Neural progenitor cell (in vitro differentiated cells): ENCODE data around the gene KAT2B. TPM values are rescaled to one million over a fixed set of nuclear protein-coding genes. Genes with fewer than 3 reads are reported as not detected.
A peak's percentile ranks its signal among the peaks of the same experiment; 100 is the strongest.

Experiments used
- DNase-seq: peaks from one replicate; pipeline ENCODE4 v3.0.0-alpha.2; 2016; ENCODE audit warnings: low spot score
- H2AFZ ChIP-seq: fragments of 200-600 bp; sonication (generic); replicated peaks from 2 replicates; pipeline ENCODE4 v1.6.1; 2016; ENCODE audit warnings: antibody characterized with exemption
- H3F3A ChIP-seq: fragments of 200-600 bp; sonication (generic); 2 replicates; pipeline ENCODE4 v1.6.1; 2016; ENCODE audit warnings: antibody characterized with exemption, low read depth
- H3K27ac ChIP-seq: fragments of 200-600 bp; sonication (generic); 2 replicates; pipeline ENCODE4 v1.5.1; 2016; ENCODE audit warnings: mild to moderate bottlenecking
- H3K27me3 ChIP-seq: fragments of 200-600 bp; sonication (generic); 2 replicates; pipeline ENCODE4 v1.6.1; 2016; ENCODE audit warnings: mild to moderate bottlenecking, moderate library complexity
- H3K36me3 ChIP-seq: fragments of 200-600 bp; sonication (generic); 2 replicates; pipeline ENCODE4 v1.5.1; 2016
- H3K4me1 ChIP-seq: fragments of 200-600 bp; sonication (generic); 2 replicates; pipeline ENCODE4 v1.6.1; 2016; ENCODE audit warnings: mixed run types
- H3K4me2 ChIP-seq: fragments of 200-600 bp; sonication (generic); 2 replicates; pipeline ENCODE4 v1.6.1; 2016
- H3K4me3 ChIP-seq: fragments of 200-600 bp; sonication (generic); 2 replicates; pipeline ENCODE4 v1.5.1; 2016
- H3K79me2 ChIP-seq: fragments of 200-600 bp; sonication (generic); 2 replicates; pipeline ENCODE4 v1.6.1; 2016; ENCODE audit warnings: low read depth
- H3K9ac ChIP-seq: fragments of 200-600 bp; sonication (generic); 2 replicates; pipeline ENCODE4 v1.6.1; 2016
- H3K9me3 ChIP-seq: fragments of 200-600 bp; sonication (generic); 2 replicates; pipeline ENCODE4 v1.5.1; 2016; ENCODE audit warnings: low read depth
- H4K20me1 ChIP-seq: fragments of 200-600 bp; sonication (generic); 2 replicates; pipeline ENCODE4 v1.6.1; 2016; ENCODE audit warnings: low read depth
- H3K27ac Mint-ChIP-seq: 3 replicates; pipeline ENCODE4 v1.8.0; 2021; ENCODE audit warnings: mixed read lengths
- H3K27me3 Mint-ChIP-seq: 2 replicates; pipeline ENCODE4 v1.8.0; 2022; ENCODE audit warnings: low read depth, mild to moderate bottlenecking, inconsistent platforms, moderate library complexity, mixed read lengths; ENCODE audit not compliant: insufficient read depth
- H3K36me3 Mint-ChIP-seq: 3 replicates; pipeline ENCODE4 v1.8.0; 2021; ENCODE audit warnings: mixed read lengths
- H3K4me1 Mint-ChIP-seq: 3 replicates; pipeline ENCODE4 v1.8.0; 2021; ENCODE audit warnings: mixed read lengths
- H3K4me3 Mint-ChIP-seq: 3 replicates; pipeline ENCODE4 v1.8.0; 2021; ENCODE audit warnings: mild to moderate bottlenecking, moderate library complexity, mixed read lengths
- H3K9me3 Mint-ChIP-seq: 3 replicates; pipeline ENCODE4 v1.8.0; 2020; ENCODE audit warnings: mixed read lengths
- EZH2 ChIP-seq: fragments of 200-600 bp; sonication (generic); IDR thresholded peaks from 2 replicates; pipeline ENCODE4 v1.6.1; 2017; ENCODE audit warnings: antibody characterized with exemption, mild to moderate bottlenecking, moderate library complexity
- EZH2phosphoT487 ChIP-seq: fragments of 200-600 bp; sonication (generic); IDR thresholded peaks from 2 replicates; pipeline ENCODE4 v1.6.1; 2017; ENCODE audit warnings: antibody characterized with exemption
- total RNA-seq: library from RNA; depleted of rRNA; stranded (reverse); fragments of >200 nt; gene quantifications from 2 replicates; pipeline ENCODE4 v1.2.3, GENCODE V29; 2015; ENCODE audit warnings: low replicate concordance
- TF ChIP-seq, protein P1 (sequence below): fragments of 200-600 bp; sonication (generic); IDR thresholded peaks from 2 replicates; pipeline ENCODE4 v1.5.1; 2017; ENCODE audit warnings: antibody characterized with exemption, mild to moderate bottlenecking

KAT2B gene
- total RNA-seq, 1 donor from 2014 or later, result 21.6 TPM

DNA sequence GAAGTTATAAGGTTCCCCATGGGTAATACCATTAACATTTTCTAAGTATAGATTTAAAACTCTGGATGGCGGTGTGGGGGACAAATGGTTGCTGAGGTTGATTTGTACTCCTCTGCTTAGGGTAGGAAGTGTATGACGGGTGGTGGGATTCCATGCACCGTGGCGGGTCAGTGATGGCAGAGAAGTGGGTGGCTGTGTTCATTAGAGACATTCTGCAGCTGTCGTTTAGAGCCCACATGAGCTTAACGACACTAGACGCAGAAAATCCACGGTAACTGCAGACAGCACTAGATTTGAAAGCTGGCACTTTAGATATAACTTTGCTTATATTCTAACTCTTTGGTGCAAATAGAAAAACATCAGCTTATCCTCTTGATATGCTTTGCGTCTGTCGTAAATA lies 108.2 kb downstream of the KAT2B start:
- no peak overlapping the region for H3K9ac ChIP-seq
- H3K4me1 ChIP-seq, result peaks cover 32% of the 10 kb centered on the region
- H3K4me3 ChIP-seq, result no peak overlapping the region
- H4K20me1 ChIP-seq, result no peaks in the 10 kb centered on the region
- H3K4me1 Mint-ChIP-seq, result peaks cover 5% of the 10 kb centered on the region
- H3K4me3 Mint-ChIP-seq, result no peak overlapping the region
- no peaks in the 10 kb centered on the region for H3K27me3 Mint-ChIP-seq
- peaks cover 14% of the 10 kb centered on the region for H3F3A ChIP-seq
- H3K4me2 ChIP-seq, result no peak overlapping the region
- H3K27me3 ChIP-seq, result no peaks in the 10 kb centered on the region
- no peak overlapping the region for H3K27ac ChIP-seq
- no peaks in the 10 kb centered on the region for H3K79me2 ChIP-seq
- no peak overlapping the region for H3K27ac Mint-ChIP-seq
- no peak overlapping the region for H2AFZ ChIP-seq
- H3K9me3 Mint-ChIP-seq, result no peaks in the 10 kb centered on the region
- peaks cover 13% of the 10 kb centered on the region for H3K36me3 ChIP-seq
- no peaks in the 10 kb centered on the region for H3K9me3 ChIP-seq
- no peak for DNase-seq
- H3K36me3 Mint-ChIP-seq, result peaks cover 2% of the 10 kb centered on the region
- TF ChIP-seq, protein P1, sequence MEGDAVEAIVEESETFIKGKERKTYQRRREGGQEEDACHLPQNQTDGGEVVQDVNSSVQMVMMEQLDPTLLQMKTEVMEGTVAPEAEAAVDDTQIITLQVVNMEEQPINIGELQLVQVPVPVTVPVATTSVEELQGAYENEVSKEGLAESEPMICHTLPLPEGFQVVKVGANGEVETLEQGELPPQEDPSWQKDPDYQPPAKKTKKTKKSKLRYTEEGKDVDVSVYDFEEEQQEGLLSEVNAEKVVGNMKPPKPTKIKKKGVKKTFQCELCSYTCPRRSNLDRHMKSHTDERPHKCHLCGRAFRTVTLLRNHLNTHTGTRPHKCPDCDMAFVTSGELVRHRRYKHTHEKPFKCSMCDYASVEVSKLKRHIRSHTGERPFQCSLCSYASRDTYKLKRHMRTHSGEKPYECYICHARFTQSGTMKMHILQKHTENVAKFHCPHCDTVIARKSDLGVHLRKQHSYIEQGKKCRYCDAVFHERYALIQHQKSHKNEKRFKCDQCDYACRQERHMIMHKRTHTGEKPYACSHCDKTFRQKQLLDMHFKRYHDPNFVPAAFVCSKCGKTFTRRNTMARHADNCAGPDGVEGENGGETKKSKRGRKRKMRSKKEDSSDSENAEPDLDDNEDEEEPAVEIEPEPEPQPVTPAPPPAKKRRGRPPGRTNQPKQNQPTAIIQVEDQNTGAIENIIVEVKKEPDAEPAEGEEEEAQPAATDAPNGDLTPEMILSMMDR, result no peak
- TF ChIP-seq EZH2, result no peak
- no peak for TF ChIP-seq EZH2phosphoT487

DNA sequence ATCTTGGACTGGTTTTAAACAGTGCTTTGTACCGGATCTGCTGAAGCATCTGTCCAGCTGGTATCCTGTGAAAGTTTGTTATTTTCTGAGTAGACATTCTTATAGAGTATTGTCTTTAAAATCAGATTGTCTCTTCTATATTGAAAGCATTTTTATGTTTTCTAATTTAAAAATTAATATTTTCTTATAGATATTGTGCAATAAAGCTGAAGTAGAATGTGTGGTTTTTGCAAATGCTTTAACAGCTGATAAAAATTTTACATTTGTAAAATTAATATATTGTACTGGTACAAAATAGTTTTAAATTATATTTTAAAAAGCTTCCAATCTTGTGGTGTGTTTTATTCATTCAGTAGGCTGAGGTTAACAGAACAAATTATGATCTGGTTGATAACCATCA lies 113.8 kb downstream of the KAT2B start:
- H3K4me1 Mint-ChIP-seq, result peaks cover 5% of the 10 kb centered on the region

DNA sequence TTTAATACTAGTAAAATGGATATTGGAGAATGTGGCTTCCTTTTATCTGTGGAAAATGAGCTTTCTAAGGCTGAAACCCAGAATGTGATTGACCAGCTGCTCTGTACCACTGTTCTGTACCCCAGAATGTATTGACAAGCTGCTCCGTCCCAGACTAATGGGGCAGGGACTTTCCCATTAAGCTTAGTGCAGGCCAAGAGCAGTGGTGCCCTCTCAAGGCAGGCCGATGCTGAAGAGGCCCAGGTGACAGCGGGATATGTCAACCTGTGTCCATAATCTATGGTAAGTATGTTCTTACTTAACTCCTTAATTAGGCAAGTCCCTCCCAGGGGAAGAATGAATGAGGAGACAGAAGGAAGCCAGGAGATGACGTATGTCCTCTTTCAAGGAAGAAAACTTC lies 114.7 kb downstream of the KAT2B start:
- DNase-seq, result peak; percentile 11
- H3K9me3 ChIP-seq, result no peaks in the 10 kb centered on the region
- H3K36me3 Mint-ChIP-seq, result peaks cover 5% of the 10 kb centered on the region

More for the DNA sequence above, 113.8 kb downstream of the KAT2B start:
- Histone ChIP-seq H3K4me3 (no peak overlapping the region), H3K79me2 (no peaks in the 10 kb centered on the region), H3K9me3 (no peaks in the 10 kb centered on the region), H3K4me2 (no peak overlapping the region), H3K36me3 (peaks cover 13% of the 10 kb centered on the region), H3K9ac (no peak overlapping the region), H3K4me1 (peaks cover 24% of the 10 kb centered on the region), H3K27me3 (no peaks in the 10 kb centered on the region), H3K27ac (peak overlapping the region; percentile 53), H3F3A (peaks cover 33% of the 10 kb centered on the region), H2AFZ (no peak overlapping the region), H4K20me1 (no peaks in the 10 kb centered on the region)
- TF ChIP-seq, protein P1, result no peak
- TF ChIP-seq EZH2 (no peak), EZH2phosphoT487 (no peak)
- Mint-ChIP-seq H3K36me3 (peaks cover 5% of the 10 kb centered on the region), H3K4me3 (no peak overlapping the region), H3K27me3 (no peaks in the 10 kb centered on the region), H3K9me3 (no peaks in the 10 kb centered on the region), H3K27ac (no peak overlapping the region)
- no peak for DNase-seq

More for the DNA sequence above, 114.7 kb downstream of the KAT2B start:
- no peaks in the 10 kb centered on the region for H3K79me2 ChIP-seq
- no peaks in the 10 kb centered on the region for H3K27me3 Mint-ChIP-seq
- peaks cover 40% of the 10 kb centered on the region for H3F3A ChIP-seq
- H4K20me1 ChIP-seq, result no peaks in the 10 kb centered on the region
- H2AFZ ChIP-seq, result no peak overlapping the region
- no peak overlapping the region for H3K4me3 Mint-ChIP-seq
- H3K4me1 Mint-ChIP-seq, result peaks cover 5% of the 10 kb centered on the region
- H3K36me3 ChIP-seq, result peaks cover 21% of the 10 kb centered on the region
- H3K27ac Mint-ChIP-seq, result no peak overlapping the region
- H3K27ac ChIP-seq, result peak overlapping the region; percentile 53
- H3K9ac ChIP-seq, result no peak overlapping the region
- peaks cover 24% of the 10 kb centered on the region for H3K4me1 ChIP-seq
- no peak overlapping the region for H3K4me3 ChIP-seq
- no peak for TF ChIP-seq EZH2
- no peak for TF ChIP-seq EZH2phosphoT487
- TF ChIP-seq, protein P1, result no peak
- H3K4me2 ChIP-seq, result no peak overlapping the region
- no peaks in the 10 kb centered on the region for H3K27me3 ChIP-seq
- no peaks in the 10 kb centered on the region for H3K9me3 Mint-ChIP-seq
